GM19238 (cell line): ENCODE data around the gene PON3.

Source experiments
- DNase-seq: peaks from one replicate; pipeline ENCODE4 v3.0.0; 2011; ENCODE audit warnings: low spot score; ENCODE audit not compliant: insufficient read length

Gene PON3

GRCh38 chr7:95342029-95342428 is 54.1 kb downstream of the PON3 start:
- no peak for DNase-seq

- no peak for DNase-seq
Measured at GRCh38 chr7:95340491-95340890, 55.7 kb downstream of the PON3 start.

- DNase-seq, result no peak
Measured at GRCh38 chr7:95338832-95339231, 57.3 kb downstream of the PON3 start.

- no peak for DNase-seq
Measured at GRCh38 chr7:95335093-95335492, 61.1 kb downstream of the PON3 start.

GRCh38 chr7:95334447-95334846 is 61.7 kb downstream of the PON3 start:
- no peak for DNase-seq

GRCh38 chr7:95330961-95331337 is 65.2 kb downstream of the PON3 start:
- DNase-seq, result no peak

GRCh38 chr7:95330204-95330960 is 65.8 kb downstream of the PON3 start:
- peak; percentile 13 for DNase-seq

- DNase-seq, result no peak
Measured at GRCh38 chr7:95327356-95327755, 68.8 kb downstream of the PON3 start.

GRCh38 chr7:95324431-95324830 is 71.7 kb downstream of the PON3 start, which contains the start of gene PON1:
Gene PON1 (minus strand): TSS chr7:95324532. CDS start chr7:95324475, 57 bp downstream.
- DNase-seq, result no peak

GRCh38 chr7:95323410-95324129 is 72.6 kb downstream of the PON3 start:
- no peak for DNase-seq

- DNase-seq, result no peak
Measured at GRCh38 chr7:95322854-95323253, 73.3 kb downstream of the PON3 start.

- no peak for DNase-seq
Measured at GRCh38 chr7:95322396-95322795, 73.8 kb downstream of the PON3 start.

- no peak for DNase-seq
Measured at GRCh38 chr7:95321720-95322119, 74.5 kb downstream of the PON3 start.

- DNase-seq, result no peak
Measured at GRCh38 chr7:95320651-95321050, 75.5 kb downstream of the PON3 start.

GRCh38 chr7:95319570-95319969 is 76.6 kb downstream of the PON3 start:
- DNase-seq, result no peak

GRCh38 chr7:95318501-95319100 is 77.6 kb downstream of the PON3 start:
- DNase-seq, result no peak

- no peak for DNase-seq
Measured at GRCh38 chr7:95317966-95318365, 78.2 kb downstream of the PON3 start.

- no peak for DNase-seq
Measured at GRCh38 chr7:95317546-95317945, 78.6 kb downstream of the PON3 start.

GRCh38 chr7:95316588-95316987 is 79.6 kb downstream of the PON3 start:
- peak; percentile 13 for DNase-seq

GRCh38 chr7:95312561-95312960 is 83.6 kb downstream of the PON3 start:
- DNase-seq, result no peak

GRCh38 chr7:95311389-95311788 is 84.8 kb downstream of the PON3 start:
- DNase-seq, result no peak

GRCh38 chr7:95309951-95310350 is 86.2 kb downstream of the PON3 start:
- DNase-seq, result no peak
